MG63 (cell line): ENCODE measurements around the gene DNAJC5G. TPM values are rescaled to one million over a fixed set of nuclear protein-coding genes. Genes with fewer than 3 reads are reported as not detected.
"Not testable (repeated sequence)": the region's sequence is repeated elsewhere in the genome, so short reads cannot be mapped to it uniquely, and the experiment has no call there.

Experiments used
- DNase-seq: peaks from one replicate; pipeline ENCODE4 v3.0.0-alpha.2; 2020
- H3K27me3 ChIP-seq: fragments of 250-450 bp; sonication (Bioruptor Pico); 2 replicates; pipeline ENCODE4 v1.5.1; 2020; ENCODE audit warnings: mild to moderate bottlenecking, moderate library complexity
- H3K36me3 ChIP-seq: fragments of 250-450 bp; sonication (Bioruptor Pico); 2 replicates; pipeline ENCODE4 v1.5.1; 2020; ENCODE audit warnings: mild to moderate bottlenecking, moderate library complexity
- H3K4me3 ChIP-seq: fragments of 250-450 bp; sonication (Bioruptor Pico); 2 replicates; pipeline ENCODE4 v1.5.1; 2020; ENCODE audit warnings: mild to moderate bottlenecking, moderate library complexity
- H3K9me3 ChIP-seq: fragments of 250-450 bp; sonication (Bioruptor Pico); 2 replicates; pipeline ENCODE4 v1.5.1; 2020; ENCODE audit warnings: mild to moderate bottlenecking, moderate library complexity
- total RNA-seq: library from RNA; depleted of rRNA; stranded (reverse); fragments of >200 nt; shearing (Covaris generic); gene quantifications from 2 replicates; pipeline ENCODE4 v1.2.3, GENCODE V29; 2014; ENCODE audit warnings: low replicate concordance; rRNA removed

The DNAJC5G gene
- total RNA-seq, 1 experiment from 2014 or later, result not detected

DNA sequence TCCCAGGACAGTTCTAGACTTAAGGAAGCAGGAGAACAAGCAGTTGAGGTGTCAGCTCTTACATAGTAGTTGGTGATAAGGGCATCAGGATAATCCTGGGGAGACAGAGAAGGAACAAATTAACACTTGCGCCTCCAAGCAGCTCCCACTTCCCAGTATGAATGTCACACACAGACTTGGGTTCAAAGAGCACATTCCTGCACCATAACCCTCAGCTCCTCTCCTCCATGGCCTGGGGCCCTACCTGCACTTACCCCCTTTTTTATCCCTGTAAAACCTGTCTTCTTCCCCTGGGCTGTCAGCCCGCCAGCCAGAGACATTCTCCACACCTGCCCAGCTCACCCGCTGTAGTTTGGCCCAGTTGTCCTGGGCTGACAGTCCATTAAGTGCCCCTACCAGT is 36.9 kb downstream of the DNAJC5G start:
- DNase-seq, result no peak
- 0 out of 2 replicates have a peak, but pooled peaks cover 5% of the 10 kb centered on the region for H3K36me3 ChIP-seq
- no peaks in the 10 kb centered on the region for H3K9me3 ChIP-seq
- no peak overlapping the region for H3K4me3 ChIP-seq
- H3K27me3 ChIP-seq, result peaks cover 9% of the 10 kb centered on the region

DNA sequence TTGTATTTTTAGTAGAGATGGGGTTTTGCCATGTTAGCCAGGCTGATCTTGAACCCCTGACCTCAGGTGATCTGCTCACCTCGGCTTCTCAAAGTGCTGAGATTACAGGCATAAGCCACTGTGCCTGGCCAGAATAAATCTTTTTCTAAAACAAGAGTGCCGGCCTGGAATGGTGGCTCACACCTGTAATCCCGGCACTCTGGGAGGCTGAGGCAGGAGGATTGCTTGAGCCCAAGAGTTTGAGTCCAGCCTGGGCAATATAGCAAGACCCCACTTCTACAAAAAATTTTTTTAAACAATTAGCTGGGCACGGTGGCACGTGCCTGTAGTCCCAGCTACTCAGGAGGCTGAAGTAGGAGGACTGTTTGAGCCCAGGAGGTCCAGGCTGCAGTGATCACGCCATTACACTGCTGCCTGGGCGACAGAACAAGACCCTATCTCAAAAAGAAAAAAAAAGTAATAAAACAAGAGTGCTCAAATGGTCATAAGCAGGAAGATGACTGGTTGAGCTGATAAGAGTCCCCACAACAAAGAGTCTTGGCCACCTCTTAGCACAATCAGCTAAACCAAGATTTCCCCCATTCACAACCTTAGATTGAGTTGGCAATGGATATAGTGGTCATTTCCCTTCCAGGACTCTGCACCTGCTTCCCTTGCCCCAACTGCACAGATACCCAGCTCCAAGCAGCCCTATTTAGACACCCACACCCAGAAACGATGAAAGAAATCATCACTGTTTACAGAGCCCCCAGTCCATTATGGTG is 38.8 kb downstream of the DNAJC5G start:
- DNase-seq, result no peak
- no peaks in the 10 kb centered on the region for H3K27me3 ChIP-seq
- no peaks in the 10 kb centered on the region for H3K9me3 ChIP-seq
- 0 out of 2 replicates have a peak, but pooled peaks cover 5% of the 10 kb centered on the region for H3K36me3 ChIP-seq
- no peak overlapping the region for H3K4me3 ChIP-seq

DNA sequence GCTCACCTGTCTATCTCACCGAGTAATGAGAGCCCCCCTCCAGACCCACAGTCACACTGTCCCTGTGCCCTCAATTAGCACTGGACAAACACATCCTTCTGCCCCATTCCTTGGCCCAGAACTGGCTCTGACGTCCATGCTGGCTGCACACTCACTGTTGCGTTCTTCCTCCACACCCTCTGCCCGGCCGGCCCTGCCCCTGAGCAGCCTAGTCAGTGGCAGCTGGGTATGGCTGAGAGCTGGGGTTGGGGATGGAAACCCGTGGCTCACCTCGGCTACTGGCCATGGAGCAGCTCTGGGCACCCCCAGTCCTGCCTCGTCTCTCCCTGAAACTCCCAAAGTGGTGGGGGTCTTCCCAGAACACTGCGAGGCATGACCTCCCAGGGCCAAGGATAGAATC is 39.5 kb downstream of the DNAJC5G start:
- Histone ChIP-seq H3K36me3 (0 out of 2 replicates have a peak, but pooled peaks cover 5% of the 10 kb centered on the region), H3K4me3 (no peak overlapping the region), H3K27me3 (no peaks in the 10 kb centered on the region), H3K9me3 (no peaks in the 10 kb centered on the region)
- no peak for DNase-seq

DNA sequence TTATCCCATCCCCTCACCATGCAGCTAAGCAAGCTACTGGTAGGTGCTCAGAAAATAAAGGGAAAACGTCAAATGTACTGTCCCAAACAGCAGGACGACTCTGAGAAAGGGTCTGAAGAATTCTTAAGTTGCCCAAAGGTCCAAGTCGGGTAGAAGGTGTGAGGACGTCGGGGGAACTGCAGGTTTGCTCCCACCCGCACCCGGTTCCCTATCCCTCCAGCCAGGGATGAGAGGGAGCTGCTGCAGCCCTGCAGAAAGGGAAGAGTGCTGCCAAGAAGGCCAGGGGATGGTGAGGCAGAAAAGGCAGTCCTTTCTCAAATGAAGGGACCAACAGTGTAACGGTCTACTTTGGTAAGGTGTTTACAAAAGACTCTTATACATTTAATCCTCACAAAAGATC is 39.9 kb downstream of the DNAJC5G start:
- Histone ChIP-seq H3K27me3 (no peaks in the 10 kb centered on the region), H3K9me3 (no peaks in the 10 kb centered on the region), H3K4me3 (no peak overlapping the region), H3K36me3 (0 out of 2 replicates have a peak, but pooled peaks cover 5% of the 10 kb centered on the region)
- DNase-seq, result no peak

GRCh38 chr2:27316655-27317412 is 41.6 kb downstream of the DNAJC5G start:
- Histone ChIP-seq H3K36me3 (peaks cover 5% of the 10 kb centered on the region; the same call in 1 of the 2 replicates), H3K27me3 (no peaks in the 10 kb centered on the region), H3K4me3 (no peak overlapping the region), H3K9me3 (no peaks in the 10 kb centered on the region)
- DNase-seq, result peak; percentile 52

DNA sequence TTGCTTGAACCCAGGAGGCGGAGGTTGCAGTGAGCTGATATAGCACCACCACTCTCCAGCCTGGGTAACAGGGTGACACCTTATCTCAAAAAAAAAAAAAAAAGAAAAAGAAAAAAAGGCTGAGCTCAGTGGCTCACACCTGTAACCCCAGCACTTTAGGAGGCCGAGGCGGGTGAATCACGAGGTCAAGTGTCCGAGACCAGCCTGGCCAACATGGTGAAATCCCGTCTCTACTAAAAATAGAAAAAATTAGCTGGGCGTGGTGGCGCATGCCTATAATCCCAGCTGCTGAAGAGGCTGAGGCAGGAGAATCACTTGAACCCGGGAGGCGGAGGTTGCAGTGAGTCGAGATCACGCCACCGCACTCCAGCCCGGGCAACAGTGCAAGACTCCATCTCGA is 44.6 kb downstream of the DNAJC5G start:
- not testable (repeated sequence) for DNase-seq, H3K4me3 ChIP-seq, H3K9me3 ChIP-seq, H3K27me3 ChIP-seq, H3K36me3 ChIP-seq

DNA sequence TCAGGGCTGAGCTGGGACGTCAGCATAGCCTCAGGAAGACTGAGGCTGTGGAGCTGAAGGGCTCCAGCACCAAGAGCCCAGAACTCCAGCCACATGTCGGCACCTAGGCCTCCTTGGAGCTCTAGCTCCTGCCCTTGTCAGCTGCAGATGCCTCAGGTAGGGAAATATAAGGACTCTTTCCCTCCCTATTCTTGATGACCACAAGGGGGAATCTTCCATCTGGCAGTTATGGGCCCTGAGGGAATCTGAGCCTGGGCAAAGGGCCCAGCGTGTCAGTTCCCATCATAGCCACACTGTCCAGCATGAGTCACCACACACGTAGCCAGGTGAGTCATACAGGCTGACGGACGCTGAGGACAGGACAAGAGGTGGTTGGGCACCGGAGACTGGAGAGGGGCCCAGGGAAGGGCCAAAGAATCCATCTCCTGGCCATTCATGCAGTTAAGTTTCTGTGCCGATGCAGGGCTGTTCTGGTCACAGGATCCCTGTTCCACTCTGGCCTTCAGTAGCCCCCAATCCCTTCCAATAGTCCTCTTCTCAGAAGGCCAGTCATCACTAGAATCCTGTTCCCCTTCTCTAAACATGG is 45.8 kb downstream of the DNAJC5G start:
- Histone ChIP-seq H3K27me3 (no peaks in the 10 kb centered on the region), H3K36me3 (peaks cover 11% of the 10 kb centered on the region), H3K4me3 (peak overlapping the region; percentile 85), H3K9me3 (no peaks in the 10 kb centered on the region)
- peak; percentile 97 for DNase-seq

- no peaks in the 10 kb centered on the region for H3K9me3 ChIP-seq
- H3K27me3 ChIP-seq, result no peaks in the 10 kb centered on the region
- no peak for DNase-seq
- peak overlapping the region; percentile 85 for H3K4me3 ChIP-seq
- H3K36me3 ChIP-seq, result peaks cover 13% of the 10 kb centered on the region
Observed at GRCh38 chr2:27322301-27322765, 47.1 kb downstream of the DNAJC5G start.

DNA sequence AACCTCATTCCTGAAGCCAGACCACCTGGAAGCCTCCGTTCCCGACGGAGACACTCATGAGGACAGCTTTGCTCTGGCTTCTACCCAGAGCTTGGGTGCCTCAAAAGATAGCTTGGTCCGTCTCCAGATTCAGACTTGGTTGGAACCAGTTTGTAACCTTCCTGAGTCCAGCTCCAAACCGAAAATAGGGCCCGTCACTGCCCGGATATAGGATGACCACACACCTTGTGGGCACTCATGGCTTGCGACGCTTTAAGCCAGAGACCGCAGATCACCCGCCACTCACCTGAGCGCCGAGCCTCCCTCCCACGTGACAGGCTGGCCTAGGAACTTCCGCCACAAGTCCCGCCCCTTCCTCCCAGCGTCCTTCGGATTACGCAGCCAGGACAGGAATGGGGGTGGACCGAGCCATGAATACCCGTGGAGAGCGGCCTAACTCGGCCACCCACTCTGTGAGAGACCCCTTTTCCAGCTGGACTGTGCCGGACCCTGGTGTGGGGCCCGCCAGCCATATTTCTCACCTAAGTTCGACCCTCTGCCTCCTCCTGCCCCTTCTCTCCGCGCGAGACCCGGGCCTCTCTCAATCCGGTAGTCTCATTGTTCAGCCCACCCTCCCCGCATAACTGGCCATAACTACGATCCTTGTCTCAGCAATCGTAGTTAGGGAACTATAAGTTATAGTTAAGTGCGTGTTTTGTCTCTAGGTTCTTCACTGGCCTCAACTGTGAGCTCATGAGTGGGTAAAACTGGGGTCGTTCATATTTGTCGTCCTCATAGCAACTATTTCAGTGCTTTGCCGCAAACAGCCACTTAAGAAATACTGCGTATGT is 47.7 kb downstream of the DNAJC5G start, which contains the start of gene MPV17:
Gene MPV17, minus strand, starts transcription at position 332 of the 830 bp plus-strand sequence. CDS start 580 bp downstream, outside the sequence.
- no peaks in the 10 kb centered on the region for H3K9me3 ChIP-seq
- peak; percentile 90 for DNase-seq
- H3K4me3 ChIP-seq, result peak within 1 kb of the TSS; percentile 85
- H3K27me3 ChIP-seq, result no peaks in the 10 kb centered on the region
- H3K36me3 ChIP-seq, result peaks cover 17% of the 10 kb centered on the region

- Histone ChIP-seq H3K36me3 (peaks cover 24% of the 10 kb centered on the region), H3K27me3 (no peaks in the 10 kb centered on the region), H3K9me3 (no peaks in the 10 kb centered on the region), H3K4me3 (peak overlapping the region; percentile 85)
- no peak for DNase-seq
Observed at GRCh38 chr2:27323596-27324285, 48.5 kb downstream of the DNAJC5G start.

GRCh38 chr2:27324720-27325119 is 49.5 kb downstream of the DNAJC5G start:
- Histone ChIP-seq H3K4me3 (no peak overlapping the region), H3K9me3 (no peaks in the 10 kb centered on the region), H3K36me3 (peaks cover 34% of the 10 kb centered on the region), H3K27me3 (no peaks in the 10 kb centered on the region)
- no peak for DNase-seq

Other genes with a start within 250 kb of the DNAJC5G start
- gene TMEM214, start 242.5 kb upstream of the DNAJC5G start, total RNA-seq, result 35.7 and 47.2 TPM in 2 replicates
- gene AGBL5, start 223.8 kb upstream of the DNAJC5G start, total RNA-seq, result 19.0 and 26.0 TPM in 2 replicates
- gene OST4, start 203.8 kb upstream of the DNAJC5G start, total RNA-seq, result 260 and 483 TPM in 2 replicates
- 91.6 and 144 TPM in 2 replicates for gene EMILIN1, start 196.8 kb upstream of the DNAJC5G start, total RNA-seq
- 1.8 and 5.0 TPM in 2 replicates for gene KHK, start 188.7 kb upstream of the DNAJC5G start, total RNA-seq
- gene CGREF1, start 156.3 kb upstream of the DNAJC5G start, total RNA-seq, result 21.6 and 29.1 TPM in 2 replicates
- gene ABHD1, start 151.6 kb upstream of the DNAJC5G start, total RNA-seq, result not detected in 2 replicates
- 60.5 and 84.3 TPM in 2 replicates for gene PREB, start 140.8 kb upstream of the DNAJC5G start, total RNA-seq
- not detected in 2 replicates for gene PRR30, start 136.0 kb upstream of the DNAJC5G start, total RNA-seq
- not detected in 2 replicates for gene TCF23, start 126.4 kb upstream of the DNAJC5G start, total RNA-seq
- gene ATRAID, start 63.4 kb upstream of the DNAJC5G start, total RNA-seq, result 186 and 199 TPM in 2 replicates
- 6.2 and 15.1 TPM in 2 replicates for gene SLC5A6, start 63.2 kb upstream of the DNAJC5G start, total RNA-seq
- 18.7 and 38.9 TPM in 2 replicates for gene CAD, start 58.1 kb upstream of the DNAJC5G start, total RNA-seq
- gene SLC30A3, start 12.4 kb upstream of the DNAJC5G start, total RNA-seq, result not detected in 2 replicates
- 2.1 TPM in 1 of 2 replicates, not detected in the other for gene TRIM54, start 7.0 kb downstream of the DNAJC5G start, total RNA-seq
- 1.3 TPM in 1 of 2 replicates, not detected in the other for gene UCN, start 33.0 kb downstream of the DNAJC5G start, total RNA-seq
- gene MPV17, start 47.7 kb downstream of the DNAJC5G start, total RNA-seq, result 66.5 and 72.4 TPM in 2 replicates
- gene GTF3C2, start 81.3 kb downstream of the DNAJC5G start, total RNA-seq, result 53.5 and 56.5 TPM in 2 replicates
- gene EIF2B4, start 94.9 kb downstream of the DNAJC5G start, total RNA-seq, result 33.6 and 48.0 TPM in 2 replicates
- 195 and 280 TPM in 2 replicates for gene SNX17, start 95.2 kb downstream of the DNAJC5G start, total RNA-seq
- gene ZNF513, start 105.3 kb downstream of the DNAJC5G start, total RNA-seq, result 0.74 and 6.5 TPM in 2 replicates
- gene PPM1G, start 134.2 kb downstream of the DNAJC5G start, total RNA-seq, result 139 and 145 TPM in 2 replicates
- gene NRBP1, start 153.2 kb downstream of the DNAJC5G start, total RNA-seq, result 150 and 154 TPM in 2 replicates
- gene KRTCAP3, start 166.9 kb downstream of the DNAJC5G start, total RNA-seq, result not detected in 2 replicates
- gene IFT172, start 214.3 kb downstream of the DNAJC5G start, total RNA-seq, result 8.7 and 40.1 TPM in 2 replicates
- gene FNDC4, start 219.8 kb downstream of the DNAJC5G start, total RNA-seq, result 0.53 TPM in 1 of 2 replicates, not detected in the other
- gene GCKR, start 221.4 kb downstream of the DNAJC5G start, total RNA-seq, result not detected in 2 replicates